Breast epithelium (tissue), 4 donors: ENCODE data around the gene DNAH10. TPM values are rescaled to one million over a fixed set of nuclear protein-coding genes. Genes with fewer than 3 reads are reported as not detected.

Experiments used
- DNase-seq, 2 donors: peaks; one replicate each; pipeline ENCODE4 v3.0.0-alpha.2; 2019; ENCODE audit warnings: low spot score in 2 of 2
- H3K27ac ChIP-seq, 2 donors: fragments of 200-600 bp; sonication (generic) in 1 of 2; one replicate each; pipeline ENCODE4 v1.5.1; 2016 to 2019; ENCODE audit warnings: mild to moderate bottlenecking in 1 of 2
- H3K27me3 ChIP-seq, 2 donors: fragments of 200-600 bp; sonication (generic) in 1 of 2; one replicate each; pipeline versions ENCODE4 v1.5.1 to v1.6.0; 2017 to 2019; ENCODE audit warnings: control low read depth in 1 of 2, mild to moderate bottlenecking in 1 of 2
- H3K36me3 ChIP-seq: fragments of 200-600 bp; one replicate; pipeline ENCODE4 v1.5.1; 2019
- H3K4me1 ChIP-seq, 2 donors: fragments of 200-600 bp; sonication (generic); one replicate each; pipeline ENCODE4 v1.5.1; 2016 to 2019; ENCODE audit warnings: control low read depth in 1 of 2
- H3K4me3 ChIP-seq, 3 donors: fragments of 200-600 bp; sonication (generic); 1 replicate in 2 of 3; 2 replicates in 1 of 3; pipeline ENCODE4 v1.5.1; 2016 to 2019; ENCODE audit warnings: mild to moderate bottlenecking in 3 of 3, moderate library complexity in 2 of 3
- H3K9me3 ChIP-seq, 2 donors: fragments of 200-600 bp; sonication (generic) in 1 of 2; one replicate each; pipeline ENCODE4 v1.5.1; 2016 to 2019; ENCODE audit warnings: control low read depth in 1 of 2
- POLR2A ChIP-seq: fragments of 450-650 bp; IDR thresholded peaks from one replicate; pipeline ENCODE4 v1.6.1; 2016; ENCODE audit warnings: antibody characterized with exemption, mild to moderate bottlenecking, moderate library complexity
- POLR2AphosphoS5 ChIP-seq, 3 donors: sonication (generic); formaldehyde crosslinking; IDR thresholded peaks; one replicate each; pipeline ENCODE4 v1.6.1; 2017; ENCODE audit warnings: antibody characterized with exemption in 3 of 3
- intact Hi-C: fragments of 100-400 bp; cut with DNase I; formaldehyde crosslinking; loops from one replicate; pipeline ENCODE4 v1.15.1; 2023; ENCODE audit warnings: low total_unique reads
- total RNA-seq, 3 donors: library from RNA; depleted of rRNA; stranded (reverse); fragments of >200 nt; gene quantifications; one replicate each; pipeline ENCODE4 v1.1.0, GENCODE V29; 2016
- TF ChIP-seq, protein P1 (sequence below), 3 donors: fragments of 450-650 bp; IDR thresholded peaks; one replicate each; pipeline ENCODE4 v1.5.1; 2016 to 2017; ENCODE audit warnings: antibody characterized with exemption in 3 of 3, mild to moderate bottlenecking in 3 of 3, moderate library complexity in 3 of 3

Gene DNAH10
- total RNA-seq, 3 donors from 2014 or later: under 0.01 to 0.44 (median 0.33) TPM

DNA sequence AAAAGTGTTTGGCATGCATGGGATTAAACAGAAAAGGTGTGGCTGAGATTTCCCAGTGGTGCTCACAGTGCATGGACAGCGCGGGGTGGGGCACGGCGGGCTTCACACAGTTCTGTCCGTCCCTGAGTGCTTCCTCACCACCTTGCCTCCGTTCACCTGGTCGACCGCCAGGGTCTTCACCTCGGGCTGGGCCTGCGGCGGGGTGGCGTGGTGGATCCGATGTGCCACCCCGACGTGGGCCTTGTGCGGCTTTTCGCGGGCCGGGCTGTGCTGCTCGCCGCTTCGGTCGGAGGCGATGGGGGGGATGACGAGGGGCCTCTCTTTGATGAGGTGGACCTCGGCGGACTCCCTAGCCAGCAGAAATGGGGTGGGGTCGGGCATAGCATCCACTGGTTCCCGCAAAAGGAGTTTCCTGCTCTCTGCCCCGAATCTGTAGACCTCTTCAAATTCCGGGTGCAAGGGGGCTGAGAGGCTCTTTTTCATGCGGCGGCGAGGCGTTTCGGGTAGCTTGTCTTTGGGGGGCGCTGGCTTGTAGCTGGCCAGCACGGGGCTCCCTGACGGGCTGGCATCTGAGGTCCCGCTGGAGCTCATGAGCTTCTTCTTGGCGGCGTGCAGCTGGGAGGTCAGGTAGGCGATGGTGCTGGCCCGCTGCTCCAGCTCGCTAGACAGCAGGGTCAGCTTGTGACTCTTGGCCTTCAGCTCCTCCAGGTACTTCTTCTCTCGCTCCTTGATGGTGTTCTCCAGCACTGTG is 175.0 kb downstream of the DNAH10 start:
- intact Hi-C loops: no loop called here
- H3K4me3 ChIP-seq: no peak overlapping the region
- no peak for DNase-seq
- no peaks in the 10 kb centered on the region for H3K36me3 ChIP-seq
- no peaks in the 10 kb centered on the region for H3K9me3 ChIP-seq
- no peaks in the 10 kb centered on the region for H3K4me1 ChIP-seq
- H3K27me3 ChIP-seq: no peaks in the 10 kb centered on the region
- no peak overlapping the region for H3K27ac ChIP-seq
- TF ChIP-seq, protein P1, sequence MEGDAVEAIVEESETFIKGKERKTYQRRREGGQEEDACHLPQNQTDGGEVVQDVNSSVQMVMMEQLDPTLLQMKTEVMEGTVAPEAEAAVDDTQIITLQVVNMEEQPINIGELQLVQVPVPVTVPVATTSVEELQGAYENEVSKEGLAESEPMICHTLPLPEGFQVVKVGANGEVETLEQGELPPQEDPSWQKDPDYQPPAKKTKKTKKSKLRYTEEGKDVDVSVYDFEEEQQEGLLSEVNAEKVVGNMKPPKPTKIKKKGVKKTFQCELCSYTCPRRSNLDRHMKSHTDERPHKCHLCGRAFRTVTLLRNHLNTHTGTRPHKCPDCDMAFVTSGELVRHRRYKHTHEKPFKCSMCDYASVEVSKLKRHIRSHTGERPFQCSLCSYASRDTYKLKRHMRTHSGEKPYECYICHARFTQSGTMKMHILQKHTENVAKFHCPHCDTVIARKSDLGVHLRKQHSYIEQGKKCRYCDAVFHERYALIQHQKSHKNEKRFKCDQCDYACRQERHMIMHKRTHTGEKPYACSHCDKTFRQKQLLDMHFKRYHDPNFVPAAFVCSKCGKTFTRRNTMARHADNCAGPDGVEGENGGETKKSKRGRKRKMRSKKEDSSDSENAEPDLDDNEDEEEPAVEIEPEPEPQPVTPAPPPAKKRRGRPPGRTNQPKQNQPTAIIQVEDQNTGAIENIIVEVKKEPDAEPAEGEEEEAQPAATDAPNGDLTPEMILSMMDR (IDR thresholded peaks at IDR 0.05): no peak
- TF ChIP-seq POLR2AphosphoS5 (IDR thresholded peaks at IDR 0.05): no peak
- TF ChIP-seq POLR2A: no peak

DNA sequence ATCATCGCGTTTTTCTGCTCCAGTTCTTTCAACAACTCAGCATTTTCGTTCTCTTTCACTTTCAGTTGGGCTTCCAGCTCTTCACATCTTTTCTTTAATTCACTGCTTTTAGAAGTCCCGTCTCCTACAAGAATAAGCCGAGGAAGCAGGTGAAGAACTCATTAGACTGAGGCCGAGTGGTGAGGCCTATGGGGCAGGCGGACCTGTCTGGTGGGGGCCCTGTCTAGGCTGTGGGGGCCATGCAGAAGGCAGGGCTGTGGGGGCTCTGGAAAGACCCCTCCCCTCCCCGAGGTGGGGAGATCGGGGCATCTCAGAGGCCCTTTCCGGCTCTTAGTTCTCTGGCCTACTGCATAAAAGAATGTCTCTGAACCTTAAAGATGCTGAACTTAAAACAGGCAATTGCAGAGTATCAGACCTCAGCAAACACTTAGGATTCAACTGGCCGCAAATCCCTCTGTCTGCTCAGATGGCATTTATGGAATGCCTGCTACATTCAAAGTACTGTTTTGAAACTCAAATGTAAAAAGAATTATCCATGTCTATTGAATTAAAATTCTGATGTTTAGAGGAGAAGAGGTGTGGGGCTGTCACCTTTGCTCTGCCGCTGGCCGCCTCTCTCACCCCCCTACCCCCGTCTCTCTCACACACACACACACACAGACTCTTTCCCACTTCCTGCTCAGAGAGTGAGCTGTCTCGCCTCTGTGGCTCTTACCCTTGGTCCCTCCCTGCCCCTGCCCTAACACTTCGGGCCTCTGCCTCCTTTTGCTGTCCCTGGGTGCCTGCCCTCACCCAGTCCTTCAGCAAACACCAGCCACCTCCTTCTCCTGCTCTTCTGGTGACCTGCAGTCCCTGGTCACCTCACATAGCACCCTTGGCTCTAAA is 175.8 kb downstream of the DNAH10 start:
- intact Hi-C loops: no loop called here
- H3K27ac ChIP-seq: no peak overlapping the region

DNA sequence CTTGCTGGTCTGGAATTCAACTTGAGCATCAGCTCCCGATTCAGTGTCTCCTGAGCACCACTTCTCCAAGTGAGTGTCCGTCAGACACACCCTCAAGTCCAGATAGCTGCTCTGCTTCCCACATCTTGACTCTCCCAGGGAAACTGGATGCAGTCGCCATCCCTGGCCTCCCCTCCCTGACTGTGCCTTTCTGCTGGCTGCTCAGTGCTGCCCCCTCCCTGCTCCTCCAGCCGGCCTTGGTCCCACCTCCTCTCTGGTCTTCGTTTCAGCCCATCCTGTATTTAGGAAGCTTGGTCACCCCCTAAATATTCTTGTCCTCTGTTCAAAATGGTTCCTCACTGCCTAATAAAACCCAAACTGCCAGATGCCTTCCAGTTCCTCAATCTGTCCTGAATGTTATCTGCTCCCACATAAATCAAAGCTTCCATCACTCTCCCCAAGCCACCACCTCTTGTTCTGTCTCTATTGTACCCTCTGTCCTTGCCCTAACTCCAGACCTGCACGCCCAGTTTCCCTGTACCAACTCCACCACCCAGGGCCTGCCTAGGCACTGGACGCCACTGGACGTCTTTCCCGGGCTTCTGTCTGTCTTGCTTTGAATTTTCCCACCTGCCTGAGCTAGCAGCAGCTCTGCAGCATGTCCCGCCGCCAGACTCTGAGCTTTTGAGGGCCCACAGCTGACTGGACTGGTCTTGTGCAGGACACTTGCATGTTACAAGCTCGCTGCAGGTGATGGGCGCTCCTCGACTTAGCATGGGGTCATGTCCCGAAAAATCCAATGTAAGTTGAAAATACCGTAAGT is 176.8 kb downstream of the DNAH10 start:
- DNase-seq: no peak
- no peaks in the 10 kb centered on the region for H3K9me3 ChIP-seq
- no peaks in the 10 kb centered on the region for H3K27me3 ChIP-seq
- no peaks in the 10 kb centered on the region for H3K4me1 ChIP-seq
- H3K27ac ChIP-seq: no peak overlapping the region
- no peak overlapping the region for H3K4me3 ChIP-seq
- TF ChIP-seq, protein P1 (IDR thresholded peaks at IDR 0.05): no peak
- no peak for TF ChIP-seq POLR2A
- TF ChIP-seq POLR2AphosphoS5 (IDR thresholded peaks at IDR 0.05): no peak
- H3K36me3 ChIP-seq: no peaks in the 10 kb centered on the region
- intact Hi-C loops: no loop called here

More for the DNA sequence above, 175.8 kb downstream of the DNAH10 start:
- TF ChIP-seq POLR2AphosphoS5 (IDR thresholded peaks at IDR 0.05): no peak
- TF ChIP-seq POLR2A: no peak
- TF ChIP-seq, protein P1 (IDR thresholded peaks at IDR 0.05): no peak
- Histone ChIP-seq H3K9me3 (no peaks in the 10 kb centered on the region), H3K36me3 (no peaks in the 10 kb centered on the region), H3K4me1 (no peaks in the 10 kb centered on the region), H3K4me3 (no peak overlapping the region), H3K27me3 (no peaks in the 10 kb centered on the region)
- no peak for DNase-seq

DNA sequence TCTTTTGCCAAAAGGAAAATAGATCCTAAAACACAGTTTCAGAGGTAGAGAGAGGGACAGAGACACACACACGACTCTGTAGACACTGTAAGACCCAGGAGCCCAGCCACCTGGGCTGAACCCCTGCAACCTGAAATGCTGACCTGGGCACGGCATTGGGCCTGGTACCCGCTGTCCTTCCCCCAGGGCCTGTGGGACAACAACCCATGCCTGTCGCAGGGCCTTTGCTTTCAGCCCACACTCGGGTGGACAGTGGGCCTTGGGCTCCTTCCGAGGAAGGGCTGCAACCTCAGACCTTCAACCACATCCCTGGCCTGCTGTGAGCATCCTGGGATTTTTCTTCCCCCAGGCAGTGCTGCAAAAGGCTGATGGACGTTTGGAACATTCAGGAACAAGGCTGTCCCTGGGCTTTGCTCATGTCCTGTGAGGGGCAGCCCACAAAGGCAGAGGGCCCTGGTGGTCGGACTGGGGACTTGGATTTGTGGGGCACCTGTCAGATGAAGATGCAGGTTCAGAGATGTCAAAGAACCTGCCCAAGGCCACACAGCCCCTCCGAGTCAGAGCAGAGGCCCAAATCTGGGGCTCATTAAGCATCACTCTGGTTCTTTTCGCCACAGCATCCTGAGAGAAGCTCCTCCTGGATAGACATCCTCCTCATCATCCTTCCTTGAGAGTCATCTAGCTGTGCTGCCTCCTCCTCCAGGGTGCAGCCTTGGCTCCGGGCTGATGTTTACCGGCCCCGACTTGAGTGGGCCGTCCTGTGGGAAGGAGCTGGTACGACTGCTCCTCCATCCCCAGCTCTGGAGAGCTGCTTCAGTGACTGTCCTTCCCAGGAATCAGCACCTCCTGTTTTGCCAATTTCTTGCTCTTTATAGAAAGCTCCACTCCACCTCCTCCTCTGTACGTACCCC is 177.9 kb downstream of the DNAH10 start:
- DNase-seq: no peak
- H3K36me3 ChIP-seq: no peaks in the 10 kb centered on the region
- TF ChIP-seq POLR2A (no peak), POLR2AphosphoS5 (IDR thresholded peaks at IDR 0.05) (no peak)
- TF ChIP-seq, protein P1 (IDR thresholded peaks at IDR 0.05): no peak

More for the DNA sequence above, 177.9 kb downstream of the DNAH10 start:
- Histone ChIP-seq H3K27me3 (no peaks in the 10 kb centered on the region), H3K4me3 (no peak overlapping the region), H3K4me1 (no peaks in the 10 kb centered on the region), H3K9me3 (no peaks in the 10 kb centered on the region), H3K27ac (no peak overlapping the region)
- intact Hi-C loops: no loop called here
